ENCODE data around the gene PROCR.
"Not testable (repeated sequence)": the region's sequence is repeated elsewhere in the genome, so short reads cannot be mapped to it uniquely, and the experiment has no call there.

DNA sequence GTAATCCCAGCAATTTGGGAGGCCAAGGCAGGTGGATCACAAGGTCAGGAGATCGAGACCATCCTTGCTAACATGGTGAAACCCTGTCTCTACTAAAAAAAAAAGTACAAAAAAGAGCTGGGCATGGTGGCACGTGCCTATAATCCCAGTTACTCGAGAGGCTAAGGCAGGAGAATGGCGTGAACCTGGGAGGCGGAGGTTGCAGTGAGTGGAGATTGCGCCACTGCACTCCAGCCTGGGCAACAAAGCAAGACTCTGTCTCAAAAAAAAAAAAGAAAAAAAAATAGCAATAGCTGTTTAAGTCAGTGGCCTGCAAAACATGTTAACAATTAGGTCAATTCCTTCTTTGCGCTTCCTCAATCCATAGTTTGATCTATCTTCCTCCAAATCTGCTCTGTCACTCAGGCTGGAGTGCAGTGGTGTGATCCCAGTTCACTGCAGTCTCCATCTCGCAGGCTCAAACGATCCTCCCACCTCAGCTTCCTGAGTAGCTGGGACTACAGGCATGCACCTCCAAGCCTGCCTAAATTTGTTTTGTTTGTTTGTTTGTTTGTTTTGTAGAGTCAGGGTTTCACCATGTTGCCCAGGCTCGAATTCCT lies 14.9 kb downstream of the PROCR start:
- TF ChIP-seq, protein P1, sequence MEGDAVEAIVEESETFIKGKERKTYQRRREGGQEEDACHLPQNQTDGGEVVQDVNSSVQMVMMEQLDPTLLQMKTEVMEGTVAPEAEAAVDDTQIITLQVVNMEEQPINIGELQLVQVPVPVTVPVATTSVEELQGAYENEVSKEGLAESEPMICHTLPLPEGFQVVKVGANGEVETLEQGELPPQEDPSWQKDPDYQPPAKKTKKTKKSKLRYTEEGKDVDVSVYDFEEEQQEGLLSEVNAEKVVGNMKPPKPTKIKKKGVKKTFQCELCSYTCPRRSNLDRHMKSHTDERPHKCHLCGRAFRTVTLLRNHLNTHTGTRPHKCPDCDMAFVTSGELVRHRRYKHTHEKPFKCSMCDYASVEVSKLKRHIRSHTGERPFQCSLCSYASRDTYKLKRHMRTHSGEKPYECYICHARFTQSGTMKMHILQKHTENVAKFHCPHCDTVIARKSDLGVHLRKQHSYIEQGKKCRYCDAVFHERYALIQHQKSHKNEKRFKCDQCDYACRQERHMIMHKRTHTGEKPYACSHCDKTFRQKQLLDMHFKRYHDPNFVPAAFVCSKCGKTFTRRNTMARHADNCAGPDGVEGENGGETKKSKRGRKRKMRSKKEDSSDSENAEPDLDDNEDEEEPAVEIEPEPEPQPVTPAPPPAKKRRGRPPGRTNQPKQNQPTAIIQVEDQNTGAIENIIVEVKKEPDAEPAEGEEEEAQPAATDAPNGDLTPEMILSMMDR (conservative IDR thresholded peaks at IDR 0.05; ENCODE audit: low read depth, low read length): not testable (repeated sequence)
- TF ChIP-seq EZH2phosphoT487 (IDR thresholded peaks at IDR 0.05; ENCODE audit: borderline replicate concordance, low read length): not testable (repeated sequence)
